ENCODE data around the gene HES7. TPM values are rescaled to one million over a fixed set of nuclear protein-coding genes. Genes with fewer than 3 reads are reported as not detected.

HES7 gene
- total and polyA plus RNA-seq, 9 of the 15 experiments (the other 6 are each of a cell fraction or from before 2014, with no cell fraction given) = 0.03 to 1.7 (median 0.14) TPM; not detected in 1

DNA sequence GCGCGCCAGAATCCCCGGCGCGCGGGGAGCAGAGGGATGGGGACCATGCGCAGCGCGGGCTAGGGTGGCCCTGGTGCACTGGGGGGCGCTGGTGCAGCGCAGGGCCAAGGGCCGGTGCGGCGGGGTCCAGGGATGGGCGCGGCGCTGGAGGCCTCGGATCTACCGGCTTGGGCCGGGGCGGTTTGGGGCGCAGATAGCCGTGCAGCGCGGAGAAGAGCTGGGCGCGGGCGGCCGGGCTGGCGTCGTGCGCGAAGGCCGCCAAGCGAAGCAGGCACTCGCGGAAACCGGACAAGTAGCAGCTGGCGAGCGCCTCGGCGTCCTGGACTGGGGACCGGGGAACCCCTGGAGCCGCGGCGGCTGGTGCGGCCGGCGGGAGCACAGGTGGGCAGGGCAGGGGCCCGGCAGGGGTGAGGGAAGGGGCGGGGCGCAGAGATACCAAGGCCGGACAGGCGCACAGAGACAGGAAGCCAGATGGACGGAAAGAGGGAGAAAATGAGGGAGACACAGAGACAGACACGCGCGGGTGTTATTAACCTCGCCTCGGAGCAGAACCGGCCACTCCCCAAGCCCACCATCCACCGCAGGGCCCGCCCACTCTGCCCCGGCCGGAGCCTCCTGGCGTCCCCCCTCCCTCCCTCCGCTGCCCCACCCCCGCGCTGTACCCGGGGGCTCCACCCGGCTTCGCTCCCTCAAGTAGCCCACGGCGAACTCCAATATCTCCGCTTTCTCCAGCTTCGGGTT is 2.1 kb downstream of the HES7 start (continued):
- TF ChIP-seq ZNF318 (IDR thresholded peaks at IDR 0.05; ENCODE audit: borderline replicate concordance in 1 of 2, low read depth in 1 of 2) (no peak), CXXC5 (CRISPR knock-in tag; IDR thresholded peaks at IDR 0.05) (peak; percentile 59), C11orf30 (IDR thresholded peaks at IDR 0.05; ENCODE audit: low read depth) (no peak), ZNF780A (CRISPR knock-in tag; IDR thresholded peaks at IDR 0.05) (no peak), SREBF1 (IDR thresholded peaks at IDR 0.05; ENCODE audit: borderline replicate concordance, low read depth, low read length) (no peak), ESRRB (CRISPR knock-in tag; IDR thresholded peaks at IDR 0.05; ENCODE audit: borderline replicate concordance) (no peak), HDAC8 (tag; IDR thresholded peaks at IDR 0.05) (no peak), HES1 (IDR thresholded peaks at IDR 0.05; ENCODE audit: low read depth) (no peak), POLR2G (IDR thresholded peaks at IDR 0.05; ENCODE audit: low read depth, low read length) (no peak), ZNF217 (CRISPR knock-in tag; IDR thresholded peaks at IDR 0.05) (no peak)
- TF ChIP-seq, protein P1, sequence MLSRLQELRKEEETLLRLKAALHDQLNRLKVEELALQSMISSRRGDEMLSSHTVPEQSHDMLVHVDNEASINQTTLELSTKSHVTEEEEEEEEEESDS (CRISPR knock-in tag; IDR thresholded peaks at IDR 0.05) = no peak
- TF ChIP-seq, protein P2, sequence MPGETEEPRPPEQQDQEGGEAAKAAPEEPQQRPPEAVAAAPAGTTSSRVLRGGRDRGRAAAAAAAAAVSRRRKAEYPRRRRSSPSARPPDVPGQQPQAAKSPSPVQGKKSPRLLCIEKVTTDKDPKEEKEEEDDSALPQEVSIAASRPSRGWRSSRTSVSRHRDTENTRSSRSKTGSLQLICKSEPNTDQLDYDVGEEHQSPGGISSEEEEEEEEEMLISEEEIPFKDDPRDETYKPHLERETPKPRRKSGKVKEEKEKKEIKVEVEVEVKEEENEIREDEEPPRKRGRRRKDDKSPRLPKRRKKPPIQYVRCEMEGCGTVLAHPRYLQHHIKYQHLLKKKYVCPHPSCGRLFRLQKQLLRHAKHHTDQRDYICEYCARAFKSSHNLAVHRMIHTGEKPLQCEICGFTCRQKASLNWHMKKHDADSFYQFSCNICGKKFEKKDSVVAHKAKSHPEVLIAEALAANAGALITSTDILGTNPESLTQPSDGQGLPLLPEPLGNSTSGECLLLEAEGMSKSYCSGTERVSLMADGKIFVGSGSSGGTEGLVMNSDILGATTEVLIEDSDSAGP (CRISPR knock-in tag; IDR thresholded peaks at IDR 0.05) = no peak
- TF ChIP-seq, protein P3, sequence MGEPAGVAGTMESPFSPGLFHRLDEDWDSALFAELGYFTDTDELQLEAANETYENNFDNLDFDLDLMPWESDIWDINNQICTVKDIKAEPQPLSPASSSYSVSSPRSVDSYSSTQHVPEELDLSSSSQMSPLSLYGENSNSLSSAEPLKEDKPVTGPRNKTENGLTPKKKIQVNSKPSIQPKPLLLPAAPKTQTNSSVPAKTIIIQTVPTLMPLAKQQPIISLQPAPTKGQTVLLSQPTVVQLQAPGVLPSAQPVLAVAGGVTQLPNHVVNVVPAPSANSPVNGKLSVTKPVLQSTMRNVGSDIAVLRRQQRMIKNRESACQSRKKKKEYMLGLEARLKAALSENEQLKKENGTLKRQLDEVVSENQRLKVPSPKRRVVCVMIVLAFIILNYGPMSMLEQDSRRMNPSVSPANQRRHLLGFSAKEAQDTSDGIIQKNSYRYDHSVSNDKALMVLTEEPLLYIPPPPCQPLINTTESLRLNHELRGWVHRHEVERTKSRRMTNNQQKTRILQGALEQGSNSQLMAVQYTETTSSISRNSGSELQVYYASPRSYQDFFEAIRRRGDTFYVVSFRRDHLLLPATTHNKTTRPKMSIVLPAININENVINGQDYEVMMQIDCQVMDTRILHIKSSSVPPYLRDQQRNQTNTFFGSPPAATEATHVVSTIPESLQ (CRISPR knock-in tag; IDR thresholded peaks at IDR 0.05) = no peak

All from K562 (cell line).